HPDE6-E6E7 (cell line): Measurements from ENCODE around the gene C14orf39.
A peak's percentile ranks its signal among the peaks of the same experiment; 100 is the strongest.
"Not testable (repeated sequence)": the region's sequence is repeated elsewhere in the genome, so short reads cannot be mapped to it uniquely, and the experiment has no call there.

Experiments used
- DNase-seq: peaks from one replicate; pipeline ENCODE4 v3.0.0; 2011; ENCODE audit warnings: missing footprints; ENCODE audit errors: extremely low spot score

Gene C14orf39

GRCh38 chr14:60495946-60496345, 10.1 kb upstream of the C14orf39 start:
- DNase-seq = no peak

- DNase-seq = no peak
Observed at GRCh38 chr14:60490270-60490669, 4.4 kb upstream of the C14orf39 start.

GRCh38 chr14:60488175-60488574, 2.3 kb upstream of the C14orf39 start:
- no peak for DNase-seq

GRCh38 chr14:60487211-60487610, 1.3 kb upstream of the C14orf39 start:
- DNase-seq = no peak

- DNase-seq = no peak
Observed at GRCh38 chr14:60485057-60485597, 736 bp downstream of the C14orf39 start.

- peak; percentile 29 for DNase-seq
Observed at GRCh38 chr14:60482743-60483142, 3.1 kb downstream of the C14orf39 start.

GRCh38 chr14:60480248-60480647, 5.6 kb downstream of the C14orf39 start:
- DNase-seq = not testable (repeated sequence)

GRCh38 chr14:60455875-60456274, 30.0 kb downstream of the C14orf39 start:
- no peak for DNase-seq

- DNase-seq = no peak
Observed at GRCh38 chr14:60430276-60430675, 55.6 kb downstream of the C14orf39 start.

- no peak for DNase-seq
Observed at GRCh38 chr14:60420050-60420449, 65.8 kb downstream of the C14orf39 start.

- not testable (repeated sequence) for DNase-seq
Observed at GRCh38 chr14:60397550-60397949, 88.3 kb downstream of the C14orf39 start.

GRCh38 chr14:60396718-60397343, 89.0 kb downstream of the C14orf39 start:
- DNase-seq = no peak
